ENCODE data around the gene TOP3B.

GRCh38 chr22:22009661-22010060, 27.1 kb upstream of the TOP3B start:
- TF ChIP-seq CTCF (conservative IDR thresholded peaks at IDR 0.05) (no peak), EZH2 (IDR thresholded peaks at IDR 0.05; ENCODE audit: low read depth) (no peak)

All from PC-9 (cell line).